HG02943 (cell line): ENCODE results near the gene SMIM21.

Source experiments
- ATAC-seq: cut with Tn5 transposase; IDR thresholded peaks from one replicate; pipeline ENCODE4 v1.9.1; 2021; ENCODE audit warnings: mild to moderate bottlenecking, low read depth, moderate library complexity; ENCODE audit not compliant: unreplicated experiment

Gene SMIM21

DNA sequence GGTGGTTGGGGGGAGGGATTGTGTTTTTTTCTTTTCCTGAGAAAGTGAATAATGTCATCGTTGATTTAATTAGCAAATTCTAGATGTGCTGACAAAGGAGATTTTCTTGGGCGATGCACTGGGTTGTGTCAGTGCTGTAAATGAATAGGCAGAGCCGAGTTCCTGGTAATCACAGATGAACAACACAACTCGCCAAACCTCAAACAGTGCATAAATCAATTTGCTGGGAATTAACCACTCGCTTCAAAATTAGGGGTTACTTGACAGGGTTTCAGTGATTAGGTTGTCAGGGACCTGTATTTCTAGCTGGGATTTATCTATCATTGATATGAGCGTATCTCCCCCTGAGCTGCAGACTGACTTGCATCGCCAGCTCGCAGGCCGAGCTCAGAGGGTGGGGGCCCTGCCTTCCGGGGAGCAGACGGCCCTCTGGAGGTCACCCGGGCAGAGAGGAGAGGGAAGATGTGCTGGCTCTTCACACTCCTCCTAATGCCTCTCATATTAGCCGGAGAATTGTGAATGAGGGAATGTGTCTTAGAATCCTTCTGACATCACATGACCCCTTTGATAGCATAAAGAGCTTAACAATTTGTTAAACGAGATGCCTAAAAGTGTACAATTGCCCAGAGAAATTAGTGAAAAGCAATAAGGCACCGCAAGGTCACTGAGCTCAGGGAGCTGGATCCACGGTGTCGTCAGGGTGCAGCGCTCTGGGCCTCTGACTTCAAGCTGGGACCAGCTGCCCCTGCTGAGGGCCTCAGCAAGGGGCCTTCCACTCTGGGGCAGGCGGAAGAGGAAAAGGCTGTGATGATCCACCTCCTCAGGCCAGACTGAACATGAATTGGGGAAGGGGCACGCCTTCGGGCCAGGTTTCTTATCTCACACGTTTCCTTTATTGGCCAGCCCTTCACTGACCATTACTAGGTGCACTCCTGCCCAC lies 48.9 kb downstream of the SMIM21 start:
- ATAC-seq: no peak

DNA sequence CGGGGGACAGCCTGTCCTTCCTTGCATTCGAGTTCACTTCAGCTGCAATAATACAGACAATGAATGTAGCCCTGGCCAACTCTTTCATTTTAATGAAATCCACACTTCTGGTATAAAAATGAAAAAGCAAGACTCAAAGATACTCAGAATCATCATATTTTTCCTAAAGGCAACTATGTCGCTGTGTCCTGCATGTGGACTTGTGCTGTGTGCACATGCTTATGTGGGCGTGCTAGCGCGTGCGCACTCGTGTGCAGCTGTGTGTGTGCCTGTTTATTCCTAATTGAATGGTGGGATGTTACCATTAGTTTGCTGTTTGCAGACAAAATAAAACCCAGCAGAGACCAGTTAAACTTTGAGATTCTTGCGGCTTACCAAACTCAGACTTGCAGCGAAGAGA lies 49.6 kb downstream of the SMIM21 start:
- no peak for ATAC-seq

- no peak for ATAC-seq
These were observed 50.2 kb downstream of the SMIM21 start for GRCh38 chr18:75377258-75377657.

DNA sequence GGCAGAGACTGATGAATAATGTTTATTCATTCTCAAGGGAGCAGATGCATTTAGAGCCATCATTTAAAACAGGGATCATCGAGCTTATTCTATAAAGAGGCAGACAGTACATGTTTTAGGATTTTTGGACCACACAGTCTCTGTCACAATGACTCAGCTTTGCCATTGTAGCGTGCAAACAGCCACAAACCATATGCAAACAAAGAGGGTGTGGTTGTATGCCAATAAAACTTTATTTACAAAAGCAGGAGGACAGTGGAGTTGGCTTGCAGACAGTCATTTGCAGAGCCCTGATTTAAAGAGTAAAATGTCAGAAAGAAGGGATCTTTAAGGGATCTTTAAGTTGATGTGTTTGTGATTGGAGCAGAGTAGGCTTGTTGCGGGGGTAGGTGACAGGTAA lies 51.5 kb downstream of the SMIM21 start:
- ATAC-seq: no peak

GRCh38 chr18:75375341-75375740 lies 52.2 kb downstream of the SMIM21 start:
- ATAC-seq: no peak

DNA sequence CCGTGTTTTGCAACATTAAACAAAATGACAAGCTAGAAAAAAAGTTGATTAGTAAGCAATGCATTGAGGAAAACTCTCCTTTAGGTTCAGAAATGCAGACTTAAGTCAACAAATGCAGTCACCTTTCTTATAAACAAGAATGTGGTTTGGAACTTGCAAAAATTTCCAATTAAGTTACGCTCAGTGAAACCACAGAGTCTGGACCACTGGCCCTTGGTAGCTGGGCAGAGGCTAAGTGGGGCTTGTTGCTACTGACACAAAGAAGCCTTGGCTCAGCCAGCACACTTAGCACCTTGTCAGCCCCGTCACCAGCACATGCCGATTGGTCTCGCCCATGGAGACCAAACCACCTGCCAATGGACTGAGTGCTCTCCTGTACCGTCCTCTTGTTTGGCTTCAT lies 53.0 kb downstream of the SMIM21 start:
- no peak for ATAC-seq

DNA sequence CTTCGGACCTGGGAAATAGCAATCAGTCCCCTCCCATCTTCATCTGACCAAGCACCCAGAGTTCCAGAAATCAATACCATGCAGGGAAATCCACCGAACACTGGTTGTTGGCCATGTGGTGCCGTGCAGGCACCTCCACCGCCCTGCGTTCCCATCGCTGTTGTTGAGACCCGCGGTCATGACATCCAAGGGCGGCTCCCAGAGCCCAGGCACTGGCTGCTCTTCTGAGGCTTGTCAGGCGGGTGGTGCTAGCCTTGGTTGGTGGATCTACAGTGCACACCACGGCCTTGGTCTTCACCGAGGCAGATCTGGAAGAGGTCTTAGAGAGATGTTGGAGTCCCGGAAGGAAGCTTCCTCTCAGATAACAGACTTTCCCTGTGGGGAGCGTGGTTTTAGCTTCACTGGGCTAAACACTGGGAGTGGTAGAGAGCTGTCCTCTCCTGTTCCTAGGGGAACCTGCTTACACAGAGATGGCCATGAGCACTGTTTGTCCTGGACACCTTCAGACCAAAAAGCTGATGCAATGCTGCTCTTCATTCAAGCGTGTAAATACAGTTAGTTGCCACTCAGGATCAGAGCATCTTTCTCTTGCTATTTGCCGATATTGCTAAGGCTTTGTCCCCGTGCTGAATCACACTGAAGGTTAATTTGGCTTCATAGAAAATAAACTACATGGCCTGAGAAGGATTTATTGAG lies 58.3 kb downstream of the SMIM21 start:
- ATAC-seq: no peak

- no peak for ATAC-seq
These were observed 61.7 kb downstream of the SMIM21 start for GRCh38 chr18:75365837-75366236.

DNA sequence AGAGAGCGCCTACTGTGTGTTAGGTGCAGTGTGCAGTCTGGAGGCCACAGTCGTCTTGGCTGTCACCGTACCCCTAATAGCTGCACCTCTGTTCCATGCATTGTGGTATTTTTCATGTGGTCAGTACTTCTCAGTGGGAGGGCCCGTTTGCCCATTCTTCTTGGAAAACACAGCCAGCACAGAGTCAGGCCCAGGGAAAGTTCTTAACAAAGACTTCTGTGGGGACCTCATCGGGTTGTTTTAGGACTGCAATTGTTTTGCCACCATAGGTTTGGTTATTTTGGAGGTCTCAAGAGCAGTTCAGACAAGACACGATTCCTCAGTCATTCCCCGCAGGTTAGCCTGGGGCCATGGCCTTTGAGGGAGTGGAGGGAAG lies 62.3 kb downstream of the SMIM21 start:
- ATAC-seq: no peak

DNA sequence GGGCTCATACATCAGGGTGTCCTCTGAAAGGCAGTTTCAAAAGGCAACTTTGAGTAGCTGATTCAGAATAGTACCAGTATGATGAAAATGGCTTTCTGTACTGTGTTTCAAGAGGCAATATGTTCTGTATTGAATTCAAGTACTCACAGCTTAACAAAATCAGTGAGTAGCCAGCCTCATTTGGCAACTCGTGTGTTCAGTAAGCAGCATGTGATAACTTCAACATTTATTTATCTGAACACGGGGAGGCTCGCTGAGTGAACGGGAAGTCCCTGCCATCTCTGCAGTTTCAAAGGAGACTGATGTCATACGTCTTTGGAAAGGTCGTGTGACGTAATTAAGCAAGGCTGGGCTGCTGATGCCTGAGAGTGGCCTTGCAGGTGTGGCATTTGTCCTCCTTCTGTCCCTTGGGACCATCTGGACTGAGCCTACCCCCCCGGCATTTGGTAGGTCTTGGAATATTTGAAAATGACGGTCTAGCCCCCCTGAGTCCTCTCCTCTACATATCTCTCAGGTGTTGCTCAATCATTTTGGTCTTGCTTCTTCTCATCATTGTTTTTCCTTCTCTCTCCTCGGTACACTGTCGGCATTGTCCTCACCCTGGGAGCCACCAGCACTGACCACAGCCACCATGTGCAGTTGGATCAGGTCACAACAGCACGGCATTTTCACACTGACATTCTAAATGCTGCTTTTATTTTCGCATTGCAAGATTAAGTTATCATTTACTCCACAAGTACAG lies 62.8 kb downstream of the SMIM21 start:
- no peak for ATAC-seq

GRCh38 chr18:75363446-75364225 lies 63.9 kb downstream of the SMIM21 start:
- ATAC-seq: no peak

DNA sequence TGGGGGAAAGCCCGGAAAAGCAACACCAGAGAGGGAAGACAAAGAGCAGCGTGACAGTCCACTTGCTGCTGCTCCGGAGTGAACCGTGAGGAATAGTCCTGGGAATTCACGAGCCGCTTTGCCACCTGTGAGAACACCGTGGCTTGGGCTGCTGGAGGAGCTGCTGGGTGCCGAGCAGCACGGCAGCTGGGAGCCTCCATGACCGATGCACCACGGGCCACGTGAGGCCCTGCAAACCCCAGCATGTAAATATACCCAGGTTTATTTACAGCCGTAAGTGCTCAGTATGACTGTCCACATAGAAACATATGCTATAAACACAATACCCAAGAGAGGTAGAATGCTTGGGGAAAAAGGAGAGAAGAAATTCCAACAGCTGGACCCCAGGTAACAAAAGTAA lies 65.1 kb downstream of the SMIM21 start:
- ATAC-seq: no peak

DNA sequence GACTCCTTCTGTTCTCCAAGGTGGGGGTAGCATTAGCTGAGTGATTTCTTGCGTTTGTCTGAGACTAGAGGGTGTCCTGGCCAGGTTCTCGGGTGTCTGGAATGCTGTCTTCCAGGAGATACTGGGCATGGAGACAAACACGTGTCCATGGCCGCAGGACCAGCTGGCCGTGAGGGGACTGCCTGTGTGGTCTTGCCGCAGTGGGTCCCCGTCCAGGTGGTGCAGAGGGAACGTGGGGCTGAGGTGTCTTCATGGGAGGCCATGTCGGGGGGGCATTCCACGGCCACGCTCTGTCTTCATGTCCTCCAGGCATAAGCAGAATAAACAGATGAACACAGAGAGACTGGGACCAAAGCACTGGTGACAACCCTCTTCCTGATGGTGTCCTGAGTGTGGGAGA lies 66.6 kb downstream of the SMIM21 start:
- ATAC-seq: no peak

GRCh38 chr18:75360215-75360614 lies 67.3 kb downstream of the SMIM21 start:
- ATAC-seq: no peak
